AG04450 (cell line): ENCODE data around the gene VPS51. TPM values are rescaled to one million over a fixed set of nuclear protein-coding genes. Genes with fewer than 3 reads are reported as not detected.

Experiments
- CTCF ChIA-PET: fragments of 300-600, 350-600 bp; formaldehyde crosslinking; extraction: SDS; loops from one replicate; lab custom pipeline; 2022; ENCODE audit warnings: antibody characterized with exemption, inconsistent platforms; lab: Charles Lee
- POLR2A ChIA-PET: fragments of 350-600 bp; formaldehyde crosslinking; extraction: SDS; loops from one replicate; lab custom pipeline; 2021; ENCODE audit warnings: antibody characterized with exemption, inconsistent platforms; lab: Yijun Ruan, JAX
- DNase-seq: peaks from one replicate; pipeline ENCODE4 v3.0.0-alpha.2; 2011; ENCODE audit warnings: low read depth, low spot score
- H3K27ac ChIP-seq: one replicate; pipeline ENCODE4 v1.5.1; 2012; ENCODE audit warnings: low read depth, low read length, control low read depth
- H3K27me3 ChIP-seq: one replicate; pipeline ENCODE4 v1.6.0; 2012; ENCODE audit warnings: low read length; ENCODE audit not compliant: control insufficient read depth, insufficient read depth
- H3K4me3 ChIP-seq: 2 replicates; pipeline ENCODE4 v1.5.1; 2011; ENCODE audit warnings: mild to moderate bottlenecking, low read depth, low read length, control low read depth
- H3K9me3 ChIP-seq: 2 replicates; pipeline ENCODE4 v1.5.1; 2012; ENCODE audit warnings: low read length; ENCODE audit not compliant: control insufficient read depth, insufficient read depth
- CTCF ChIP-seq: IDR thresholded peaks from 2 replicates; pipeline ENCODE4 v1.5.1; 2011; ENCODE audit warnings: low read depth, low read length, control low read depth, inconsistent platforms
- polyA plus RNA-seq: library from polyadenylated mRNA; depleted of rRNA; stranded (reverse); fragments of >200 nt; gene quantifications from 2 replicates; pipeline ENCODE4 v1.2.3, GENCODE V29; 2011

Gene VPS51
- polyA plus RNA-seq, 1 experiment: 38.9 TPM

- H3K27me3 ChIP-seq: no peaks in the 10 kb centered on the region
- TF ChIP-seq CTCF: no peak
- no peak for DNase-seq
- no peaks in the 10 kb centered on the region; the same call in 1 of the 2 replicates for H3K9me3 ChIP-seq
- POLR2A ChIA-PET: no interaction called here
- H3K27ac ChIP-seq: no peak overlapping the region
- CTCF ChIA-PET: no interaction called here
- H3K4me3 ChIP-seq: no peak overlapping the region
Measured at GRCh38 chr11:65124480-65125196, 28.6 kb downstream of the VPS51 start.

GRCh38 chr11:65125197-65126056 lies 29.4 kb downstream of the VPS51 start:
- H3K9me3 ChIP-seq: no peaks in the 10 kb centered on the region; the same call in 1 of the 2 replicates
- no peak overlapping the region for H3K4me3 ChIP-seq
- no peak overlapping the region for H3K27ac ChIP-seq
- DNase-seq: no peak
- ChIA-PET CTCF (no interaction called here), POLR2A (interaction anchor here (1.1 kb wide), 1 partner anchor 10 kb away, joined by 3 read pairs; no protein-coding TSS in a partner anchor)
- no peaks in the 10 kb centered on the region for H3K27me3 ChIP-seq
- no peak for TF ChIP-seq CTCF

GRCh38 chr11:65126624-65127274 lies 30.7 kb downstream of the VPS51 start:
- no peak overlapping the region for H3K4me3 ChIP-seq
- TF ChIP-seq CTCF: no peak
- no peak for DNase-seq
- H3K27ac ChIP-seq: no peak overlapping the region
- H3K9me3 ChIP-seq: no peaks in the 10 kb centered on the region; the same call in 1 of the 2 replicates
- CTCF ChIA-PET: no interaction called here
- H3K27me3 ChIP-seq: no peaks in the 10 kb centered on the region
- POLR2A ChIA-PET: interaction anchor here (1.1 kb wide), 1 partner anchor 8 kb away, joined by 3 read pairs; no protein-coding TSS in a partner anchor

GRCh38 chr11:65127473-65128181 lies 31.6 kb downstream of the VPS51 start:
- TF ChIP-seq CTCF: no peak
- CTCF ChIA-PET: no interaction called here

More at GRCh38 chr11:65127473-65128181, 31.6 kb downstream of the VPS51 start:
- peak overlapping the region; percentile 21 for H3K27ac ChIP-seq
- DNase-seq: no peak
- no peaks in the 10 kb centered on the region for H3K27me3 ChIP-seq
- no peak overlapping the region for H3K4me3 ChIP-seq
- POLR2A ChIA-PET: no interaction called here
- no peaks in the 10 kb centered on the region; the same call in 1 of the 2 replicates for H3K9me3 ChIP-seq
